ENCODE results near the gene CERK.
A peak's percentile ranks its signal among the peaks of the same experiment; 100 is the strongest.
"Not testable (repeated sequence)": the region's sequence is repeated elsewhere in the genome, so short reads cannot be mapped to it uniquely, and the experiment has no call there.

Gene CERK

DNA sequence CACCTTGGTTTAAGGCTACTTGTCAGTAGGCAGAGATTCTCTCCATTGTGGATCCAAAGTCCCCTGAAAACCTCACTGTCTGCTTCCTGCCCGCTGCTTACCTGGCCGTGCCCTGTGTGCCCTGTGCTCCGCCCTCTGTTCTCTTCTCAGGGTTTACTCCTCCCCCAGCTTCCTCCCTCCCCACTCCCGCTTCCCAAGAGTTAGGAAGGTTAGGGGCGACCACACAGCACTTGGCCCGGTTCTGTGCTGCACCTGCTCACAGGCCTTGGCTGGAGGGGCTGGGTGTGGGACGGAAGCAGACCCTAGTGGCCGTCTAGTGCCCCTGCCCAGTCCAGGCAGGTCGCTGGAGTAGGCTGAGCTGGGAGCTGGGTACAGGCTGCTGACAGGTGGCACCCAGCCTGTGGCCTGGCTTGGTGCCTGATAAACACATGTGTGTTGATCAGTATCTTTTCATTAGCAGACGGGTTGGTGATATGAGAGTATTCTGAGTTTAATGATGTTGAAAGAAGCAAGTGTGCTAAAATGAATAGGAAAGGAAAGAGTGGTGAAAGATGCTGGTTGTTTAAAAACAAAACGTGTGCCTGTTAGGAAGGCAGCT is 77.3 kb downstream of the CERK start:
- no peak for DNase-seq

DNA sequence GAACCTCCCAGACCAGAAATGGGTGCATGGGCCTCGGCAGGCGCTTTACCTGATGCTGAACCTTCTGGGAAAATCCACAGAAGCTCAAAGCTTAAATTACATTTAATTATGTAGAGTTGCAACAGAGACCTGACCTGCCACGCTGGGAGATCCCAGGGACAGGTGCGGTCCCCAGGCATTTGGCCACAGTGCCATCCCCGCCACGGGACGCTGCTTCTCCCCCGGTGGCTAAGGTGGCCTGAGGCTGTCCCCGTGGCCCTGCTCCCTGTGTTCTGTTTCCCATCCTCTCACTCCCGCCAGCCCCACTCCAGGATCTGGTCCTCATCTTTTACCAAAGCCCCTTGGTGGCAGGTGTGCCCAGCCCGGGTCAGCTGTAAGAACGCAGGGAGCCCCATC is 78.3 kb downstream of the CERK start:
- no peak for DNase-seq

DNA sequence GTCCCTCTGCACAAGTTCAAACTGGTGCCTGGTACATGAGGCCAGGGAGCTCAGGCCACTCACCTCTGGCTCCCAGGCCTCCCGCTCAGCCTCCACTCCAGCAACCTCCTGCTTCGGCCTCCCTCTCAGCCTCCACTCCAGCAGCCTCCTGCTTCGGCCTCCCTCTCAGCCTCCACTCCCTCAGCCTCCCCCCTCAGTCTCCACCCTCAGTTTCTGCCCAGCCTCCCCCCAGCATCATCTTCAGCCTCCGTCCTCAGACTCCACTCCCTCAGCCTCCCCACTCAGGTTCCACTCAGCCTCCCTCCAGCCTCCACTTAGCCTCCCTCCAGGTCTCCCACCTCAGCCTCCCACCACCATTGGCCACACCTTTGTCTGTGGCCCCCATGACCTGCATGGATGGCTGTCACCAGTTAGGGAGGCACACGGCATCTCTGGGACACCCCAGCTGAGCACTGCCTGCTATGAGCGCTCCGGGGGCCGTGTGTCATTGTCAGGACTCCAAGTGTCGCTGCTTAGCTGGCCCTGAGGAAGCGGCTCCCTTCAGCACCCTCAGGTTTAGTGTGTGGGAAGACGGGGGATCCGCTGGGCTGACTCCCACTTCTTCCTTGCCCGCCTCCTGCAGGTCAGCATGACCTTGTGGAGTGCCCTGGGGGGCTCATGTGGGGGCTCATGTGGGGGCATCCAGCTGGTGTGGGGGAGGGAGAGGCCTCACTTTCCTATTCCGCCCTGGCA is 78.8 kb downstream of the CERK start:
- DNase-seq: no peak

DNA sequence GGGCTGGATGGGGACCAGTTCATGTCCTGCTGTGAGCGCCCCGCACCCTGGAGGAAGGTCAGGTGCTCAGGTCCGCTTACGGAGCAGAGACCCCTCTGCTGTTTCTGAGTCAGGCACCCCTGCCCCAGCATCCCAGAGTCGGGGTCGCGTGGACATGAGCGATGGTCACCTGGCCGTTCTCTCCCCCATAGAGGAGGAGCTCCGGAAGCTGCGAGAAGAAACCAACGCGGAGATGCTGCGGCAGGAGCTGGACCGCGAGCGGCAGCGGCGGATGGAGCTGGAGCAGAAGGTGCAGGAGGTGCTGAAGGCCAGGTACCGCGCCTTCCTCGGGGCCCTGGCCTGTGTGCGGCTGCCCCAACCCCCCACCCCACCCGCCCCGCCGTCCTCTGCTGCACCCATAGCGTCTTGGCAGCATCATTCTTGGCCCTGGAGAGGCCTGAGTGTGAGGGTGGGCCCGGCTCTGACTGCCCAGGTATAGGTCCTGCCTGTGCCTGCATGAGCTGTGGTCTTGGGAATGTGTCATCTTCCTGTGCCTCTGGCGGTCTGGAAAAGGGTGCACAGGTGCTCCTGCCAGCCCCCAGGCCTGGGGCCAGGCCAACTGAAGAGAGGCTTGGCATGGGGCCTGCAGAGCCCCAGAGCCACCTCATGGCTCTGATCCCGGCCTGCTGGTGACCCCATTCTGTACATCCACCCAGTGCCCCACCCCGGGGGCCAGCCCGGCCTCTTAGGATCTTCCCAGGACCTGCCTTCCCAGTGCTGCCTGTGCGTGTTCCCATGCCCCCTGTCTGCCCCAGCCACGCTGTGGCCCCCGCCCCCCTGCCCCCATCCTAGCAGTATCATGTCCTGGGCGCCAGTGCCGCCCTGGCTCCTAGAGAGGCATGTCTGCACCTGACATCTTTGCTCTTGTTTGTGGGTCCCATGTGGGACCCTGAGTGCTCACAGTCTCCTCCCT is 79.8 kb downstream of the CERK start:
- DNase-seq: no peak

DNA sequence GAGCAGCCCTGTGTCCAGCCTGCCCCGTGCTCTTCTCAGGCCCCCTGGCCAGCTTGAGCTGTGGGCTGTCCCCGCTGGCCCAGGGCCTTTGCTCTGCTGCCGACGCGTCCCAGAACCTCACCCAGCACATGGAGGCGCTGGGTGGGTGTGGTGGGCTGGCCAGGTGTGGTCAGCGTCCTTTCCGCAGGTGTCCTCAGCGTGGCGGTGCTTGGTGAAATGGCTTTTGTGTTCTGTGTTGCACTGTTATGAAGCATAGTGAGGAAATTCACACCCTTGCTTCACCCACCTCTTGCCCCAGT is 80.4 kb downstream of the CERK start:
- no peak for DNase-seq

DNA sequence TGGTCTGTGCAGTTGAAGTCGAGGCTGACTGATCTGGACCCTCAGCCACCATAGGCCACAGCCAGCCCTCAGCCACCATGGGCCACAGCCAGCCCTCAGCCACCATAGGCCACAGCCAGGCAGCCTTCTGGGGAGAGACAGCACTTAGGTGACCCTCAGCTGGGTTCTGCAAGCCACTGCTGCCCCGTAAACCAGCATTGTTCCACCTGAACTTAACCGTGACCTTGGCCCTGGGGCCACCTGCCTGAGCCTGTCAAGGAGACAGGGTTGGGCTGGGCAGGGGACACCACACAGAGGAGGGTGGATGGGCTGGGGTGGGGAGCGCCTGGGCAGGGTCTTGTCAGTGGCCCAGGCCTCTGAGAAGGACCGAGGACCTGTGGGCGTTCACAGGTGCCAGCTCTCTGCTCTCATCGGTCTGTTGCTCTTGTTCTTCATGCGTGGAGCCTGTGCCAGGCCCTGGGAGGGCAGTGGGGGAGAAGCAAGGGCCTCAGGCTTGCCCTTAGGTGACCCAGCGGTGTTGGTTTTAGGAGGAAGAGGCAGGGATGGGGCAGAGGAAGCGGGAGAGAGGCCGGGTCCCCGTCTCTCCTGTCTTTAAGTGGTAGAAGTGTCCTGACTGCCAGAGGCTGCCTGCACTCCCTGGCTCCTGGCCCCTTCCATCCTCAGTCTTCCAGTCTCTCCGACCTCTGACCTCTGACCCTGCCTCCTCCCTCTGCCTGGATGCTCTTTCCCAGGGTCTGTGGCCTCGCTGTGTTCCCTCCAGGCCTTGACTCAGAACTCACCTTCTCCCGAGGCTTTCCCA is 81.0 kb downstream of the CERK start:
- DNase-seq: no peak

DNA sequence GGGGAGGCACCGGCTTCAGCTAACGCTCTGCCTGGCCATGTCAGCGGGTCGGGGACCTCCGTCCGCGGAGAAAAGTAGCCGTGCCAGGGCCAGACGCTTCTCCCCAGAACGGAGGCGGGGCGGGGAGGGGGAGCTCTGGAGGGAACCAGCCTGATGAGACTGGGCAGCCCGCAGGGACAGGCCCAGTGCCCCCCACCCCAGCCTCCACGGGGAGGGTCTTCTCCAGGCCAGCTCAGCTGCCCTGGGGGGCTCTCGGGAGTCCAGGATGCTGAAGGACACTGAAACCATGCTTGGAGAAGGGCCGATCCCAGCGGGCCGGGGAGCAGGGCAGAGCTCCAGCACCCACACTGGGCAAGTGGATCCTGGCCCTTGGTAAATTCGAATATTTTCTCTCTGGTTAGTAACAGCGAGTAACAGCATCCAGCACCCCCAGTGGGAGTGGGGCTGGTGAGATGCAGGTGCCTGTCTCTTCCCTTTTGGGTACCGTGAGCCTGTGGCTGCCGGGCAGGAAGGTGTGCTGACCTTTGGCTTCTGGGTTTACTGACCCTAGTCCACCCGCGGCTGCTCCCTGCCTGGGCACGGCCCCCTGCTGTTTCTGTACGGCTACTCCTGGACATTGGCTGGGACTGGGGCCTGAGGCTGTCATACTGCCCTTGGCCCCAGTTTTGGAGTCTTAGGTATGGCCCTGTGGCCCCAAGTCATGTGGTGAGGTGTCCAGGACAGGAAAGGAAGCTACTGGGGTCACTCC is 82.0 kb downstream of the CERK start:
- DNase-seq: no peak

DNA sequence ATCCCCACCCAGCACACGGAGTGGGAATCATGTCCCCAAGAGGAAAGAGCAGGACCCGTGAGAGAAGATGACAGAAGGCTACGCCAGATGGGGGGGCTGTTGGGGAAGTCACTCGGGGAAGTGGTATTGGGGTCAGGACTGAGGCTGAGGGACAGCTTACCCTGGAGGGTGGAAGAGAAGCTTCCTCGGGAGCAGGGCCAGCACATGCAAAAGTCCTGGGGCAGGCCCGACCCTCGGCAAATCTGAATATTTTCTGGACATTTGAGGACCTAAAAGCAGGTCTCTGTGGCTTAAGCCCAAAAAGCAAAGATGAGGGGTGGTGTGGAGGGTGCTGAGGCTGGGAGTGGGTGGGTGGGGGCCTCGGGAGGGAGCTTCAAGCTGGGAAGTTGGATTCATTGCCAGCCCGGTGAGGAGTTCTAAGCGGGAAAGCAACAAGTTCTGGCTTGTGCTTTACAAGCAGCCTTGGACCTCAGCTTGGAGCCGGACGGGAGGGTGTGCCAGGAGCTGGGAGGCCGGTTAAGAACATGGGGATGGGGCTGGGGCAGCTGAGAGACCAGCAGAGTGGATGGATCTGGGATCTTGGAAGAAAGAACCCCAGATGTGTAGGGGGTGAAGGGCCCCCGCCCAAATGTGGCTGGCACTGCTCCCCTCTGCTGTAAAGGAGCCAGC is 83.0 kb downstream of the CERK start:
- no peak for DNase-seq

DNA sequence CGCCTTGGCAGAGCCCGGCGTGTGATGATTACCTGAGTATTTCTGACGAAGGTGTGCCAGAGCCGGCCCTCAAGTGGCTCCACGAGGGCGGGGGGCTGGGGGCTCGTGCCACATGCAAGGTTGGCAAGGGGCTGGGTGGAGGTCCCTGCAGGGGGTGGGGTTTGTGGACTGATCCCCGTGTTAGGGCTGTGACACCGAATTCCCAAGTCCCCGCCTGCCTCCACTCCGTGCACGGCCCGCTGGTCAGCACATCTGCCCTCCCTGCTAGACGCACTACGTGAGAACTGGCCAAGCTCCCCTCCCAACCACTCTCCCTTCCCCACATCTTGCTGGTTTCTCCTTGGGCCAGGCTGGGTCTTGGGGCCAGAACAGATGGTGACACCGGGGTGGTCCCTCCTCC is 83.6 kb downstream of the CERK start:
- no peak for DNase-seq

DNA sequence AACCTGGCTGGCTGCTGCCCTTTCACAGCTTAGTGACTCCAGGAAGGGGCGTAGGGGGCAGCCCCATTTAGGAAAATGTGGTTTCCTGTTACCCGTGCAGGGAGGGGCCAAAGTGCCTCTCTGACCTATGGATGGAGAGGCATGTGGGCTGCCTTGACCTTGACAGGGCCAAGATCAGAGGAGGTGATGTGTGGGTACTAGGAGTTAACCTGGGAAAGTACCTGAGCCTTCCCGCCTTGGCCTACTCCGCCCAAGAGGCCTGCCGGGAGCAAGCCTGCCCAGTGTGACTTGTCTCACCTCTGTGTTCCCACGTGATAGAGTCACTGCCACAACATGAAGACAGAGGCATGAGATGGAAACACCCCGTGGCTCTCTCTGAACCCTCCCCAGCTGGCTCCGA is 84.5 kb downstream of the CERK start:
- no peak for DNase-seq

DNA sequence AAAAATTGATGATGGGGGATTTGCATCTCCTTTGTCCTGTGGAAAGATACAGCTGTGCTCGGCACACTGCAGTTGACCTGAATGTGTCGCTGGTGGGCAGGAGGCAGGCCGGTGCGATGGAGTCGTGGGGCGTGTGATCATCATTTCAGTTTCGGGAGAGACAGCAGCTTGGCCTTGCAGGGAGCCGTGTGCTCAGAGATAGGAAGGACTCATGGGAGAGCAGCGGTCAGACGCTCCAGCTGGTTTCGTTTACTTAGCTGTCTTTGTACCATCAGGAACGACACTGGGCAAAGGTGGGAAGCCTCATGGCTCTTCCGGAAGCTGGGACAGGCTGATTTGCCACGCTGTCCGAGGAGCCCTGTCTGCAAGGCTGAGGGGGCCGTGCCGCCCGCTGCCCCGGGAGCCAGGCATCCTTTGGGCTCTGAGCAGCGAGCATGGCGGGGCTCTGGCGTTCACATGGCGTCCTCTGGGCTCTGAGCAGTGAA is 85.2 kb downstream of the CERK start:
- peak; percentile 20 for DNase-seq

DNA sequence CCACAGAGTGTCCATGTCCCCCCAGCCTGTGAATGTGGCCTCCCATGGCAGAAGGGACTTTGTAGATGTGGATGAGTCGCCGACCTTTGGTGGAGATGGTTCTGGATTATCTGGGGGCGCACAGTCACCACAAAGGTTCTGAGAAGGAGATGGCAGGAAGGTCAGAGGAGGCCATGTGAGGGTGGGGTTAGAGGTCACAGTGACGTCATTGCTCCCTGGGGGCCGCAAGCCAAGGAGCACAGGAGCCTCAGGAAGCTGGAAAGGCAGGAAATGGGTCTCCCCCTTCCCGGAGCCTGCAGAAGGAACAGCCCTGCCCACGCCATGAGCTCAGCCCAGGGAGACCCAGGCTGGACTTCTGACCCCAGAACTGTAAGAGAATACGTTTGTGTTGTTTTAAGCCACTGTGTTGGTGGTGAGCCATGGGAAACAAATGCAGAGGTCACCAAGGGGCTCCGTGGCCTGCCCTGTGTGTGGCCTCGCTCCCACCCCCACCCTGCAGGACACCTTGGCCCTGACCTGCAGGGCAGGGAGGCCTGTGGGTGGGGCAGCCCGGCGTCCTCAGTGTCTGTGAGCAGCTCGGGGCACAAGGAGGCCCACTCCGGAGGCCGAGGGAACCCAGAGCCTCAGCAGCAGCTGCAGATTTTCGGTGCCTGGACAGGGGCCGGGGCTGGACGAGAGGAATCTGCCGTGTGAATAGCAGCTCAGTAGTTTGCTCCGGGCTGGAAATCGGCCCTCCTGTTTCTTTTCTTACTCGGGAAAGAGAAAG is 85.8 kb downstream of the CERK start:
- no peak for DNase-seq

DNA sequence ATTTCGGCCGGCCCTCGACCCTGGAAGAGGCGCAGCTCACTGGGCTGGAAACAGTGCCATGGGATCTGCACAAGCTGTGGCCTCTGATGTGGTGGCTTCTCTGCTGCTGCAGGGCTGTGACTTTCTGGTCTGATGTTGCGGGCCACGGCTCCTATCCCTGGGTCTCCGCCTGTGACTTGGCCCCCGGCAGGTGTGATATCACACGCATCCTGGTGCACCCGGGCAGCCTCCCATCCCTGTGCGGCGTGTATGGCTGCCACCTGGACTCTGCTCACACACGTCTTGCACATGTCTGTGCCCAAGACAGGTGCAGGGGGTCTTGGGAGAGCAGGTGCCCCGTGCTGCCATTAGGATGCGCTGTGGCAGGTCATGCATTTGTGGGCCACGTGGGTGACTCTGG is 86.7 kb downstream of the CERK start:
- DNase-seq: no peak

DNA sequence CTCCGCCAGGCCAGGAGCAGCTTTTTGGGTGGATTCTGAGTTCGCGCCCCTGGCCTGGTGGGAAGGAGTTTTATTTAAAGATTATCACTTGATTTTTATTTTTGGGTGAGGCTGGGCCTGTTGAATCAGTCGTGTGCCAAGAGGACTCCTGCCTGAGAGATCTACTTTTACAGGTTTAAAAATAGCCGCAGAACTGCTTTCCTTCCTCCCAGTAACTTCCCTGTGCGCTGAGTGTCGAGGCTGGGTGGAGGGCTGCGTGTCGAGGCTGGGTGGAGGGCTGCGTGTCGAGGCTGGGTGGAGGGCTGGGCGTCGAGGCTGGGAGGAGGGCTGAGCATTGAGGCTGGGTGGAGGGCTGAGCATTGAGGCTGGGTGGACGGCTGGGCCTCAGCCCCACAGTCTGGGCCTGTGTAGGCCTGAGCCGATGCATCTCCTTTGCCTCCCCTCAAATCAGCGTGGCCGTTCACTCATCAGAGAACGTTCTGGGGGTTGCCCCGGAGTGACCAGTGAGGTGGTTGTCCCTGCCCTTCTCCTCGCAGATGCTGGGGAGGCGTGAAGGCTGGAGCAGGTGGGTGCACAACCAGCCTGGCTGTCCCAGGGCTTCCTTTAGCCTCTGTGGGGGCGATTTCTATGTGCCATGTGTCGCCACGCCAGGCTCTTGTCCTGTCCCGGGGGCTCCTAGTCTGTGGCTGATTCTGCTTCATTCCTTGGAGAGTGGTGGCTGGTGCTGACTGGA is 87.8 kb downstream of the CERK start:
- DNase-seq: no peak

DNA sequence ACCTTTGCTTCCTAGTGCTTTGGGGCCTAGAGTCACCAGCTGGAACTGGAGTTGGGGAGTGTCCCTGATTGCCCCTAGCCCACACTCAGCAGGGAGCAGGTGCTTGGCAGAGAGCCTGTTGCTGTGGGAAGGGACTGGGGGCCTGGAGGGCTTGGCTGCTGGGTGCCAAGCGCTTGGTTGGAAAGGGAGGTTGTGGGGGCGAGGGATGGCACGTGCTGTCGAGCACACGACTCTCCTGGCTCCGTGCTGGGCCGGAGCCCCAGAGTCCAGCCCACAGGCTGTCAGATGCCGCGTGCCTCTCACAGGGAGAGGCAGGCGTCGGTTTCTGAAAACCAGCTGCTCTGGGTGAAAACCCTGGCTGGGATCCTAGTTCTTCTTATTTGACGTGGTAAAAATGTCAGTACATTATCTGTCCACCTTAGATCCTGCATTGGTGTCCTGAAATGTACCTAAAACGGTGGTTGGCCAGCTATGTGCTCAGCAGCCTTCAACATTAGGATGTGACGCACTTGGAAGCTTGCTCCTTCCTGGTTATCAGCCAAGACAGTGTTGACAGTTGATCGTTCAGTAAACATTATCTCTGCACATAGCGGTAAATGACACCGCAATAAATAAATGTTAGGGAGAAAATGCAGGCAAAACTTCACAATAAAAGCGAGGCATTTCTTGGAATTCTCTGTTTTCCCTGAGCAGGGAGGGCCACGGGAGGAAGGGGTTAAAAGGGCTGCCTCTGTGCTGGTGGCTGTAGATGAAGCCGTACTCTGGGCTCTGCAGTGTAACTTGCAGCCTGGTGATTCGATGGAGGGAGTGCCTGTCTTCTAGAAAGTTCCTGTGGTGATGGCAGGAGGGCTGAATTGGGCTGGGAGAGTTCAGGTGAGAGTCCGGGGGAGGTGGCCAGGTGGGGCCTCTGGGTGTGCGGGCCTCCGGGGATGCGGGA is 88.6 kb downstream of the CERK start:
- DNase-seq: no peak

DNA sequence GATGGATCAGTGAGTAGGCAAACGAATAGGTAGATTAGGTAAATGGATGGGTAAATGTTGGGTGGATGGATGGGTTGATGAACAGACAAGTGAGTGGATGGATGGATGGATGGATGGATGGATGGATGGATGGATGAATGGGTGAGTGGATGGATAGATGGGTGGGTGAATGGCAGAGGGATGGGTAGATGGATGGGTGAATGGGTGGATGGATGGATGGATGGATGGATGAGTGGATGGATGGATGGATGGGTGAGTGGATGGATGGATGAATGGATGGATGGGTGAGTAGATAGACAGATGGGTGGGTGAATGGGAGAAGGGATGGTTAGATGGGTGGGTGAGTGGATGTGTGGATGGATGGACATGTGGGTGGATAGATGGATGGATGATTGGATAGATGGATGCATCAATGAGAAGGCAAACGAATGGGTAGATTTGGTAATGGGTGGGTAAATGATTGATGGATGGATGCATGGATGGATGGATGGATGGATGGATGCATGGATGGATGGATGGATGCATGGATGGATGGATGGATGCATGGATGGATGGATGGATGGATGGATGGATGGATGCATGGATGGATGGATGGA is 89.7 kb downstream of the CERK start:
- not testable (repeated sequence) for DNase-seq

DNA sequence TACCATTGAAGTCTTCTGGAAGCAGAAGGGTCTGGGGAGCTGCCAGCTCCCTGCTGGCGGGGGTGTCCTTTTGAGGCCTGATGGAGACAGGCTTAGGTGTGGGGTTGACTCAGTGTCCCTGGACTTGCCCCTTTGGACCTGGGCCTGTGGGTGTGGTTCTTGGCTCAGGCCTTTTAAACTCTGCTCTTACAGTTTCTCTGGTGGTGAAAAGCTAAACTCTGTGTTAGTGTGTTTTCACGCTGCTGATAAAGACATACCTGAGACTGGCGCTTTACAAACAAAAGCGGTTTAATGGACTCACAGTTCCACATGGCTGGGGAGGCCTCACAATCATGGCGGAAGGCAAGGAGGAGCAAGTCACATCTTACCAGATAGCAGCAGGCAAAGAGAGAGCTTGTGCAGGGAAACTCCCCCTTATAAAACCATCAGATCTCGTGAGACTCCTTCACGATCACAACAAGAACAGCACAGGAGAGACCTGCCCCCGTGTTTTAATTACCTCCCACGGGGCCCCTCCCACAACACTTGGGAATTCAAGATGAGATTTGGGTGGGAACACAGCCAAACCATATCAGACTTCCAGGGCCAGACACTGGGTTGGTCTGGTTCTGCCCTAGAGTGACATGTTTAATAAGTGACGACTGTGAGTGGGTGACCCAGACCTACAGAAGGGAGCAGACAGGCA is 91.4 kb downstream of the CERK start:
- DNase-seq: no peak

Measured in fibroblast of skin of scalp (primary cell).